NCI-H2227 (cell line): ENCODE results near the gene PCDHAC1.
A peak's percentile ranks its signal among the peaks of the same experiment; 100 is the strongest.

ENCODE experiments used
- DNase-seq: peaks from one replicate; lab custom pipeline; 2025; ENCODE audit not compliant: unreplicated experiment; lab: John Stamatoyannopoulos, UW

The PCDHAC1 gene

DNA sequence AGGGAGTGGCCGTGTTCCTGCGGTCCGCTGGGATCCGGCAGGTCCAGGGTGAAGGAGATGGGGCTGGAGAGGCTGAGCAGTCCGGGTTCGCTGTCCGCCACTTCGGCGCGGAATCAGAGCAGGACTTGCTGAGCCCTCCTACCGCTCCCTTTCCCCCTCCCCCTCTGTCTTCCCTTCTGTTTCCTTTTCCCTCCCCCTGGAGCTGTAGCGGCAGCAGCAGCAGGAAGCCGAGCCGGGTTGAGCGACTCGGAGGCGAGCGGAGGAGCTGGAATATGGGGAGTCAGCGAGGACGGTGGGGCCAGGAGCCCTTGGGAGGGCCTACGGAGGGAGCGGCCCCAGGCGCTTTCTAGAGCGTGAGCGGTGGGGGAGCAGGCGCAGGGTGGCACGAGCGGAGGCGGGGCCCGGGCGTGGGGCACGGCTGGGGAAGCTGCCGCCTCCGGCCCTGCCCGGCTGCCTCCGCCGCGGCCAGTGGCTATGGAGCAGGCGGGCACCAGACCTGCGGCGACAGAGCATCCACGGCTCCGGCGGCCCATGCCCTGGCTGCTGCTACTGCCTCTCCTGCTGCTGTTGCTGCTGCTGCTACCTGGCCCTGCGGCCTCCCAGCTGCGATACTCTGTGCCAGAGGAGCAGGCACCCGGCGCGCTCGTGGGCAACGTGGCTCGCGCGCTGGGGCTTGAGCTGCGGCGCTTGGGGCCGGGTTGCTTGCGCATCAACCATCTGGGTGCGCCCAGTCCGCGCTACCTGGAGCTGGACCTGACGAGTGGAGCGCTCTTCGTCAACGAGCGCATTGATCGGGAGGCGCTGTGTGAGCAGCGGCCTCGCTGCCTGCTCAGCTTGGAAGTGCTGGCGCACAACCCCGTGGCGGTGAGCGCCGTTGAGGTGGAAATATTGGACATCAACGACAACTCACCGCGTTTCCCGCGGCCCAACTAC, 40.5 kb downstream of the PCDHAC1 start, which contains the start of gene PCDHAC2:
Gene PCDHAC2, plus strand, starts transcription at position 184 of the 933 bp plus-strand sequence. Its CDS starts 291 bp downstream, at position 475.
- peak; percentile 68 for DNase-seq

GRCh38 chr5:140967226-140967893, 41.3 kb downstream of the PCDHAC1 start:
- DNase-seq: no peak

DNA sequence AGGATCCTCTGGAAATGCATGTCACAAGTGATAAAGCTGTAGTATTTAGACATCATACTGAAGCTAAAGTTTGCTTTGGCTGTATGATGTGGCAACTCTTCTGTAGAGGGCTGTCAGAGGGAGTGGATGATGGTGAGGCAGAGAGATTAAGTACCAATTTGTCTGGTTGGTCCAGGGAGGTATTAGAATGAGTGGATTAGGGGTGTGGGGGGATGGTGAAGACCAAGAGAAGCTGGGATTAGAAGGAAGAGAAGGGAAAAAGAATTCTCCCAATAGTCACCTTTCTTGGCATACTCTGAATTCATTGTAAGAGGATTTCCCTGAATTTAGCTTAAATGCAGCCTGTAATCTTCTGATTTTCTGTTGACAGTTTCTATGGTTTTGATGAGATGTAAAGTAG, 43.8 kb downstream of the PCDHAC1 start:
- no peak for DNase-seq

DNA sequence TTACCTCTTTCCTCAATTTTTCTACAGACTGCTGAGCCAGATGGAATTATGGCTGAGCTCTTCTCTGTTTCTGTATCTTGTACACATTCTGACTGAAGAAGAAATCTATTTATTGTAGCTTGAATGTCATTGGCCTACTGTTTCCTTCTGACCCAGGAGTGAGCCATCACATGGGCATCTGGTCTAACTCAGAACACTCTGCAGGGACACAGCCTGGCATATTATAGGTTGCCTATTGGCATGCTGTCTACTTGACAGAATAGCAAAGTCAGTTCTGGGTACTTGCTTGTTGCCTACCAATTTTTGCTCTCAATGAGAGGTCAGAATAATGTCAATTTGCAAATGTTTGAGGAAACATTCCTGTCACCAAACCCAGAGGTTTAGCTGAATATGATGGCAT, 47.5 kb downstream of the PCDHAC1 start:
- no peak for DNase-seq

- no peak for DNase-seq
Observed at GRCh38 chr5:140977003-140977402, 50.9 kb downstream of the PCDHAC1 start.

- DNase-seq: no peak
Observed at GRCh38 chr5:140978260-140978659, 52.2 kb downstream of the PCDHAC1 start.

DNA sequence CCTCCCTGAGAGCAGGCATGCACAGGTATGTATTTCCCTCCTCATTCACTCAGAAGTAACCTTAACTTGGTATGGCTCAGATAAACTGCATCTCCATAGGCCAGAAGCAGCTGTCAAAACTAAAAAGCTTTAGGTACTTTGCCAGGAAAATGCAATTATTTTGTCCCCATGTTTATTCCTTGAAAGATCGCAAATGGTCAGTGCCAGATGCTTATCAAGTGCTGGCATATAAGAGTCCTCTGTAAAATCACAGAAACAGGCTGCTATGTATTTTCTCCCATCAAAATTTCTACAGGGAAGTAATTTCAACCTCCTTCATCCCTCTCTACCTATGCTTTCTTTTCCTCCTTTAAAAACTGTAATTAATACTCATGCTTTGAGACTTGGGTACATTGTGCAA, 52.9 kb downstream of the PCDHAC1 start:
- DNase-seq: no peak
